Hepatocyte (in vitro differentiated cells): ENCODE data around the gene SUPT20HL1.

Experiments
- EZH2phosphoT487 ChIP-seq: fragments of 200-600 bp; sonication (generic); IDR thresholded peaks from one replicate; pipeline ENCODE4 v1.6.1; 2018; ENCODE audit warnings: antibody characterized with exemption, mild to moderate bottlenecking, low read depth, moderate library complexity; ENCODE audit not compliant: unreplicated experiment, severe bottlenecking
- TF ChIP-seq, protein P1 (sequence below): fragments of 200-600 bp; sonication (generic); IDR thresholded peaks from 2 replicates; pipeline ENCODE4 v1.5.1; 2016; ENCODE audit warnings: antibody characterized with exemption, mild to moderate bottlenecking; ENCODE audit not compliant: poor library complexity

DNA sequence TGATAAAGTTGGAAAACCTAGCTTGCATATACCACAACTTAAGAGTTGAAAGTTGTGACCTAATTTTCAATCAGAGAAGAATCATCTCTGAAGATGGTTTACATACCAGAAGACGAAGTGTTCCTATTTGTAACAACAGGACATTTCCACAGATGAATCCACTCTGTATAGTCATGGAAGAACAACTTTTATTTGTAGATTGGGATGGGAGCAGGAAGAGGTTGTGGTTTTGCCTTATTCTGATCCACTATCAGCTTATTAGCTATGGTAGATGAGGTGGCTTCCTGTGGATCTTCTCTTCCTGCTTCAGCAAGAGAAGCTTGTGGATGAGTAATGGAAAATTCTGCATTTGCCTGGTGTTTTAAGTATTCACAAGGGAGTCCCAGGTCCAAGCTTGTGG, 18.6 kb upstream of the SUPT20HL1 start:
- TF ChIP-seq, protein P1, sequence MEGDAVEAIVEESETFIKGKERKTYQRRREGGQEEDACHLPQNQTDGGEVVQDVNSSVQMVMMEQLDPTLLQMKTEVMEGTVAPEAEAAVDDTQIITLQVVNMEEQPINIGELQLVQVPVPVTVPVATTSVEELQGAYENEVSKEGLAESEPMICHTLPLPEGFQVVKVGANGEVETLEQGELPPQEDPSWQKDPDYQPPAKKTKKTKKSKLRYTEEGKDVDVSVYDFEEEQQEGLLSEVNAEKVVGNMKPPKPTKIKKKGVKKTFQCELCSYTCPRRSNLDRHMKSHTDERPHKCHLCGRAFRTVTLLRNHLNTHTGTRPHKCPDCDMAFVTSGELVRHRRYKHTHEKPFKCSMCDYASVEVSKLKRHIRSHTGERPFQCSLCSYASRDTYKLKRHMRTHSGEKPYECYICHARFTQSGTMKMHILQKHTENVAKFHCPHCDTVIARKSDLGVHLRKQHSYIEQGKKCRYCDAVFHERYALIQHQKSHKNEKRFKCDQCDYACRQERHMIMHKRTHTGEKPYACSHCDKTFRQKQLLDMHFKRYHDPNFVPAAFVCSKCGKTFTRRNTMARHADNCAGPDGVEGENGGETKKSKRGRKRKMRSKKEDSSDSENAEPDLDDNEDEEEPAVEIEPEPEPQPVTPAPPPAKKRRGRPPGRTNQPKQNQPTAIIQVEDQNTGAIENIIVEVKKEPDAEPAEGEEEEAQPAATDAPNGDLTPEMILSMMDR = no peak
- TF ChIP-seq EZH2phosphoT487 = no peak
